H9 (cell line): ENCODE data around the gene APBB3. TPM values are rescaled to one million over a fixed set of nuclear protein-coding genes. Genes with fewer than 3 reads are reported as not detected.

Experiments used
- DNase-seq: peaks from one replicate; pipeline ENCODE4 v3.0.0-alpha.2; 2017
- H2AFZ ChIP-seq: one replicate; pipeline ENCODE4 v1.6.1; 2013; ENCODE audit warnings: mild to moderate bottlenecking, low read length, control low read depth, moderate library complexity
- H2AK5ac ChIP-seq: 2 replicates; pipeline ENCODE4 v1.6.1; 2013; ENCODE audit warnings: low read length, control low read depth, mixed read lengths; ENCODE audit not compliant: insufficient read length
- H2BK120ac ChIP-seq: one replicate; pipeline ENCODE4 v1.6.1; 2013; ENCODE audit warnings: low read depth, mild to moderate bottlenecking, low read length, control low read depth, inconsistent platforms; ENCODE audit not compliant: poor library complexity, severe bottlenecking
- H2BK12ac ChIP-seq: 2 replicates; pipeline ENCODE4 v1.6.1; 2013; ENCODE audit warnings: low read length, control low read depth, mixed read lengths, low read depth; ENCODE audit not compliant: insufficient read length
- H2BK15ac ChIP-seq: 2 replicates; pipeline ENCODE4 v1.6.1; 2013; ENCODE audit warnings: low read depth, low read length, control low read depth
- H2BK20ac ChIP-seq: one replicate; pipeline ENCODE4 v1.6.1; 2013; ENCODE audit warnings: low read depth, mild to moderate bottlenecking, low read length, control low read depth, inconsistent platforms; ENCODE audit not compliant: poor library complexity, severe bottlenecking
- H2BK5ac ChIP-seq: 2 replicates; pipeline ENCODE4 v1.6.1; 2013; ENCODE audit warnings: low read length, control low read depth, mixed read lengths; ENCODE audit not compliant: insufficient read length
- H3K14ac ChIP-seq: 2 replicates; pipeline ENCODE4 v1.6.1; 2013; ENCODE audit warnings: low read length, control low read depth; ENCODE audit not compliant: insufficient read depth
- H3K18ac ChIP-seq: 2 replicates; pipeline ENCODE4 v1.6.1; 2013; ENCODE audit warnings: low read depth, mild to moderate bottlenecking, mixed read lengths, low read length, control low read depth; ENCODE audit not compliant: insufficient read length
- H3K23ac ChIP-seq: 2 replicates; pipeline ENCODE4 v1.6.1; 2013; ENCODE audit warnings: low read length, control low read depth, mixed read lengths, low read depth; ENCODE audit not compliant: insufficient read length
- H3K23me2 ChIP-seq: 2 replicates; pipeline ENCODE4 v1.6.1; 2013; ENCODE audit warnings: low read depth, mild to moderate bottlenecking, mixed read lengths, low read length, control low read depth; ENCODE audit not compliant: insufficient read length, poor library complexity, severe bottlenecking
- H3K27ac ChIP-seq: 2 replicates; pipeline ENCODE4 v1.5.1; 2013; ENCODE audit warnings: low read length, control low read depth, mixed read lengths, low read depth; ENCODE audit not compliant: insufficient read length
- H3K27me3 ChIP-seq: 2 replicates; pipeline ENCODE4 v1.6.1; 2013; ENCODE audit warnings: low read length, control low read depth, inconsistent platforms; ENCODE audit not compliant: insufficient read depth
- H3K4ac ChIP-seq: 2 replicates; pipeline ENCODE4 v1.6.1; 2013; ENCODE audit warnings: low read depth, mild to moderate bottlenecking, control low read depth, inconsistent platforms, low read length, moderate library complexity
- H3K4me1 ChIP-seq: 2 replicates; pipeline ENCODE4 v1.6.1; 2013; ENCODE audit warnings: low read length, control low read depth, inconsistent platforms; ENCODE audit not compliant: insufficient read depth
- H3K4me2 ChIP-seq: 2 replicates; pipeline ENCODE4 v1.6.1; 2013; ENCODE audit warnings: low read length, control low read depth, mixed read lengths; ENCODE audit not compliant: insufficient read length, insufficient read depth
- H3K56ac ChIP-seq: 2 replicates; pipeline ENCODE4 v1.6.1; 2013; ENCODE audit warnings: low read depth, mild to moderate bottlenecking, mixed read lengths, low read length, control low read depth; ENCODE audit not compliant: insufficient read length
- H3K79me1 ChIP-seq: 2 replicates; pipeline ENCODE4 v1.6.1; 2013; ENCODE audit warnings: low read depth, mild to moderate bottlenecking, moderate library complexity, low read length, control low read depth, inconsistent platforms; ENCODE audit not compliant: insufficient read depth, poor library complexity, severe bottlenecking
- H3K79me2 ChIP-seq: 2 replicates; pipeline ENCODE4 v1.6.1; 2013; ENCODE audit warnings: low read length, control low read depth, inconsistent platforms; ENCODE audit not compliant: insufficient read depth
- H3K9ac ChIP-seq: 2 replicates; pipeline ENCODE4 v1.6.1; 2013; ENCODE audit warnings: low read length, control low read depth, mixed read lengths; ENCODE audit not compliant: insufficient read length; ENCODE audit errors: extremely low read depth
- H3K9me3 ChIP-seq: one replicate; pipeline ENCODE4 v1.6.1; 2013; ENCODE audit warnings: low read depth, low read length, inconsistent platforms; ENCODE audit not compliant: control insufficient read depth
- H3T11ph ChIP-seq: one replicate; pipeline ENCODE4 v1.6.1; 2013; ENCODE audit warnings: mild to moderate bottlenecking, low read length, control low read depth, inconsistent platforms
- H4K20me1 ChIP-seq: one replicate; pipeline ENCODE4 v1.6.1; 2013; ENCODE audit not compliant: control insufficient read depth, insufficient read length, insufficient read depth
- H4K5ac ChIP-seq: 2 replicates; pipeline ENCODE4 v1.6.1; 2013; ENCODE audit warnings: low read depth, mild to moderate bottlenecking, mixed read lengths, low read length, control low read depth; ENCODE audit not compliant: insufficient read length
- H4K8ac ChIP-seq: replicated peaks from 2 replicates; pipeline ENCODE4 v1.6.1; 2013; ENCODE audit warnings: low read length, control low read depth, mixed read lengths, low read depth; ENCODE audit not compliant: insufficient read length
- H4K91ac ChIP-seq: 2 replicates; pipeline ENCODE4 v1.6.1; 2013; ENCODE audit warnings: low read depth, mild to moderate bottlenecking, moderate library complexity, mixed read lengths, low read length, control low read depth; ENCODE audit not compliant: insufficient read length
- H3K27ac Mint-ChIP-seq, 3 experiments: 2 replicates in 2 of 3; 3 replicates in 1 of 3; pipeline ENCODE4 v1.8.0; 2020 to 2021; ENCODE audit warnings: mixed read lengths in 3 of 3, mild to moderate bottlenecking in 1 of 3, moderate library complexity in 1 of 3
- H3K27me3 Mint-ChIP-seq: 2 replicates; pipeline ENCODE4 v1.8.0; 2021; ENCODE audit warnings: low read depth, mild to moderate bottlenecking, moderate library complexity, mixed read lengths
- H3K36me3 Mint-ChIP-seq, 3 experiments: 2 replicates in 2 of 3; 3 replicates in 1 of 3; pipeline ENCODE4 v1.8.0; 2020 to 2021; ENCODE audit warnings: low read depth in 3 of 3, mixed read lengths in 3 of 3; ENCODE audit not compliant: insufficient read depth in 1 of 3
- H3K4me1 Mint-ChIP-seq, 2 experiments: 2 replicates each; pipeline ENCODE4 v1.8.0; 2020; ENCODE audit warnings: mixed read lengths in 2 of 2
- H3K4me3 Mint-ChIP-seq, 2 experiments: 2 replicates in 1 of 2; 3 replicates in 1 of 2; pipeline ENCODE4 v1.8.0; 2020 to 2021; ENCODE audit warnings: mild to moderate bottlenecking in 2 of 2, mixed read lengths in 2 of 2, moderate library complexity in 1 of 2
- H3K9me3 Mint-ChIP-seq, 2 experiments: 2 replicates in 1 of 2; 3 replicates in 1 of 2; pipeline ENCODE4 v1.8.0; 2020; ENCODE audit warnings: mild to moderate bottlenecking in 2 of 2, mixed read lengths in 2 of 2, moderate library complexity in 1 of 2
- CTCF ChIP-seq: fragments of 200-600 bp; sonication (generic); conservative IDR thresholded peaks from 3 replicates; pipeline ENCODE4 v1.8.0; 2021; ENCODE audit warnings: antibody characterized with exemption, mild to moderate bottlenecking
- WGBS: extraction: QIAGEN DNeasy Blood & Tissue Kit; methylation state at CpG from one replicate; pipeline ENCODE4 v1.1.7; 2013; ENCODE audit warnings: missing lambda C conversion rate, low lambda C conversion rate, mixed read lengths; ENCODE audit not compliant: insufficient read length; ENCODE audit errors: extremely low coverage; 5-methylcytosine and 5-hydroxymethylcytosine counted together
- total RNA-seq: library from RNA; stranded (reverse); gene quantifications from 2 replicates; pipeline ENCODE4 v1.2.1, GENCODE V29; 2021

APBB3 gene
- total RNA-seq, 1 experiment from 2014 or later = 23.8 TPM

GRCh38 chr5:140605879-140606278 is 41.5 kb upstream of the APBB3 start:
- Histone ChIP-seq H3K27ac (no peak overlapping the region), H3K23me2 (no peaks in the 10 kb centered on the region), H3K23ac (no peak overlapping the region), H3K4me2 (no peak overlapping the region), H4K20me1 (no peaks in the 10 kb centered on the region), H3K79me1 (no peaks in the 10 kb centered on the region), H3K4me1 (no peaks in the 10 kb centered on the region), H3K4ac (no peak overlapping the region), H2BK20ac (no peak overlapping the region), H3K56ac (no peak overlapping the region), H2AFZ (no peak overlapping the region), H3K9ac (no peak overlapping the region), H2BK15ac (no peak overlapping the region), H3K18ac (no peak overlapping the region), H3K14ac (no peak overlapping the region), H4K5ac (no peak overlapping the region), H4K91ac (no peak overlapping the region), H4K8ac (no peak overlapping the region), H3K27me3 (no peaks in the 10 kb centered on the region), H3K79me2 (no peaks in the 10 kb centered on the region), H2BK120ac (no peak overlapping the region), H3K9me3 (no peaks in the 10 kb centered on the region), H2AK5ac (no peak overlapping the region), H3T11ph (no peak overlapping the region), H2BK5ac (no peak overlapping the region), H2BK12ac (no peak overlapping the region)
- no CpG with 5 or more reads among the region's 3 CpGs for WGBS
- Mint-ChIP-seq H3K9me3 (peaks cover 26 to 45% of the 10 kb centered on the region in 2 experiments; a peak in 4 of 5 replicates), H3K27ac (no peak overlapping the region), H3K4me3 (no peak overlapping the region), H3K36me3 (no peaks in the 10 kb centered on the region), H3K4me1 (no peaks in the 10 kb centered on the region), H3K27me3 (peaks cover 2% of the 10 kb centered on the region; the same call in 1 of the 2 replicates)
- no peak for DNase-seq
- TF ChIP-seq CTCF = no peak
